Astrocyte (in vitro differentiated cells and primary cell): ENCODE data around the gene BRICD5.

Experiments used
- CTCF ChIP-seq: IDR thresholded peaks from 2 replicates; pipeline ENCODE4 v1.5.1; 2011; ENCODE audit warnings: low read depth, mild to moderate bottlenecking, inconsistent platforms, low read length, moderate library complexity; ENCODE audit not compliant: insufficient read depth
- EZH2 ChIP-seq: IDR thresholded peaks from 2 replicates; pipeline ENCODE4 v1.6.1; 2012; ENCODE audit warnings: mild to moderate bottlenecking, low read length, inconsistent platforms; ENCODE audit not compliant: insufficient read depth

GRCh38 chr16:2160915-2161551, 49.6 kb downstream of the BRICD5 start:
- TF ChIP-seq CTCF (no peak), EZH2 (no peak)
